Cardiac septum (tissue), 1 donor: ENCODE results near the gene TTLL6. TPM values are rescaled to one million over a fixed set of nuclear protein-coding genes. Genes with fewer than 3 reads are reported as not detected.
A peak's percentile ranks its signal among the peaks of the same experiment; 100 is the strongest.

ENCODE experiments used
- DNase-seq: peaks from one replicate; pipeline ENCODE4 v3.0.0-alpha.2; 2020; ENCODE audit warnings: low spot score
- intact Hi-C: fragments of 100-400 bp; cut with DNase I; formaldehyde crosslinking; loops from one replicate; pipeline ENCODE4 v1.14.0; 2022
- total RNA-seq: library from RNA; stranded (reverse); fragmentation: NEBNext Ultra II Directional; extraction: Animal tissue kit (Norgen Biotek cat#: 25700); gene quantifications from one replicate; pipeline ENCODE4 v1.2.1, GENCODE V29; 2021
- donor health status: DM: no; HTN: no; CAD: no.

The TTLL6 gene
- total RNA-seq, 1 donor from 2014 or later, result not detected

DNA sequence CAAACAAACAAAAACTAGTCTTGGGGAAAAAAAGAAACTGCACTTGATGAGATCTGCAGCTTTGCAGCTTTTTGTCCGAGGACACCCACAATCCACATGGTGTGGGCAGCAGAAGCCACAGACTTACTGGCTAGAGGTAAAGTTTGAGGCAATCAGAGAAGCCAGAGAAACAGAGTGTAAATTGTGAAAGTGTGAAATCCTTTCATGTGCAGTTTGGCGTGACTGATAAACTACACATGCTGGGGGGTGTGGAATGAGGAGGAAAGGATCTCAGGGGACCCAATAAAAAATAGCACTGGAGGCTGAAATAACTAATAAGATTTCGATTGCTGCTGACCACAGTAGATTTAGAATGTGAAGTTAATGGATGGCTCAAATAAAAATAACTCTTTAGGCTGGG is 46.1 kb downstream of the TTLL6 start:
- intact Hi-C loops, result no loop called here
- DNase-seq, result no peak

- peak; percentile 29 for DNase-seq
- intact Hi-C loops, result no loop called here
Observed at GRCh38 chr17:48769009-48769675, 47.9 kb downstream of the TTLL6 start.

GRCh38 chr17:48767263-48767774 is 49.7 kb downstream of the TTLL6 start:
- peak; percentile 9 for DNase-seq
- intact Hi-C loops, result no loop called here

DNA sequence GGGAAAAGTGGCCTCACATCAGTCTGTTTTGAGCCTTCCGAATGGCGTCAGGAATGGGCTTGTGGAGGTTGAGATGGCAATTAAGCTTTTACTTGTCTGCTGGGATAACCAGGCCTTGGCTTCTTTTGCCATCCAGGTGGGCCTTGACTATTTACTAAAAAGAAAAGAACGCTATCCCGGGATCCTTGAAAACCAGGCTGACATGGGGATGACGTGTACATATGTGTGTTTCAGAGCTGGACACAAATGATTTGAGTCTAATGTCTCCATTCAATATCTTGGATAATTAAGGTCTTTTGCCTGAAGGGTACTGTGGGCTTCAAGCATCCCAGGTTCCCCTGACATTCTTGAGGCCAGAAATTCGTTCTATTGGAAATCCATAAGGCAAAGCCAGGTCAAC is 55.9 kb downstream of the TTLL6 start:
- no peak for DNase-seq
- intact Hi-C loops, result no loop called here

- DNase-seq, result no peak
- intact Hi-C loops, result no loop called here
Observed at GRCh38 chr17:48760411-48760810, 56.6 kb downstream of the TTLL6 start.

DNA sequence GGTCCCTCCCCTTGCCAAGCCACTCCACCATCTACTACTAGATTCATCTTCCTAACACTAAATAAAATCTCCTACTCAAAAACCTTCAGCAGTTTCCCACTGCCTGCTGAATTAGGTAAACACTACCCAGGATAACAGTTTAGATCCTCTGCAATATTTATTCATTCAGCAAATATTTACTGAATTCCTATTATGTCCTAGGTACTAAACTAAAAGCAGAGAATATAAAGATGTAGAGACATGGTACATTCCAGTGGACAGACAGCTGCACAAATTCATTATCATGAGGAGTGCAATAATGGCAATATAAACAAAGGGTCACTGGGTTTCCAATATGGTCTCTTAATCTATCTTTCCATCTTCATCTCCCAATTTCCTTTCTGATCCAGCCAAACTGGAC is 57.7 kb downstream of the TTLL6 start:
- intact Hi-C loops, result no loop called here
- no peak for DNase-seq

DNA sequence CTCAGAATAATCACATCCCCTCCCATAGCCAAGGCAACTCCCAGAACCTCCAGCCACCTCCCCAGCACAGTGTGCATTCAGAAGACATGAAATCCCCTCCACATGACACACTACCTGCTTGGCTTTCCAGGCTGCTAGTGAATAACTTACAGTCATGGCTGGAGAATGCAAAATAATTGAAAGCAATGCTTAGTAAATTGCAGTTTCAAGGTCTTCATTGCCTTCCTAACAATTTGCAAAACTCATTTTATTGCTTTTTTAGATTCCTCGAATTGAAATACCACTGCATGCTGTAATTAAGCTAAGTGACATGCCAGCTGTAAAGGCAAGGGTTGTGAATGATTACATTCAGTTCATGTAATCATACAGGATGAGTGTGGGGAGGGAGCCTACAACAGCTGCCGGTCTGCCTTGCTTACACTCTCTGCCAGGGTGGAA is 59.5 kb downstream of the TTLL6 start:
- intact Hi-C loops, result no loop called here

DNA sequence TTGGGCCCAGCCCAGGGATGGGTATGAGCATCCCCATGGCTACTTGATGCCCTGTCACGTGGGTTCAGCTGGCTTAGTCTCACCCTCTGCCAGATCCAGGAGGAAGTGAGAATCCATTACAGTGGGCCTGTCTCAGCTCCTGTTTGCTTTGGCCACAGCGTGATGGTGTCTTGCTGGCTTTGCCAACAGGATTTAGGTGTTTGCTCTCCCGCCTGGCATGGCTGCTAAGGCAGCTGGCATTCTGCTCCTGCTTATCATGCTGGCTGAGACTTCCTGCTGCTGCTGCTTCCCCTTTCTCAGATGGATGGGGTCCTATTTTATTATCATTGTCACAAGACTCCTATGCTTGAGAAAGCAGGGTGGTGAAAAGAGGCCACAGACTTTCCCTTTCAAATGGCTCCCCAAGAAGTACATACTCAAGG is 60.2 kb downstream of the TTLL6 start:
- intact Hi-C loops, result no loop called here

More for the DNA sequence above, 59.5 kb downstream of the TTLL6 start:
- no peak for DNase-seq

GRCh38 chr17:48755356-48755755 is 61.7 kb downstream of the TTLL6 start:
- DNase-seq, result no peak
- intact Hi-C loops, result no loop called here

More for the DNA sequence above, 60.2 kb downstream of the TTLL6 start:
- no peak for DNase-seq

DNA sequence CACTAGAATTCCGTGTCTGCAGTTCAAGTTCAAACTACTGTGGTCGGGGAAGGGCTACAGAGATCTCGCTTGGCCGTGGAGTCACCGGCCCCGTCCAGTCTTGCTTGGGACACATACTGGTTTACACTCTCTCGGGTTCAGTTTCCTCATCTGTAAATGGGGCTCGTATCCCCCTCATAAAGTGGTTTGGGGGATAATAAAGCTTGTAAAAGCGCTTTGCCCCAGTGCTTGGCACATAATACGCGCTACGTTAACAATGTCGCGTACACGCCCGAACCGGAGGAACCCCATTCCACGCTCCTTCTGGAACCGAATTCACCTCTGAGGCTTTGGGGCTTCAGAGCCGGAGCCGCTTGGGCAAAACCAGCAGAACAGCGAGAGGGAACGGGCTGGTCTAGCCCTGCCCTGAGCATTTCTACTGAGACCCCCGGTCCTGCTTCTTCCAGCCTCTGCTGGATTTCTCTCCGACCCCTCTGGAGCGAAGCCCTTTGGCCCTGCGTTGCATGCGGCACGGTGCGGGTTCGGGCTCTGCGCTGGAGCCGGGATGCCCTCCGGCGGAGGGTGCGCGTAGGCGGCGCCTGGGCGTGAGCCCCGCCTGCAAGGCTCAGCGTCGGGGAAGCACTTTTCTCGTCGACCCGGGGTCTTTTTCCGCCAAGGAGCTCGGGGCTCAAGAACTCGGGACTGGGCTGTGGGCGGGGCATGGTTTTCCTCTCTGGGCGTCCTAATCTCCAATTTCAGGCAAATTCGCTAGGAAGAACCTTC is 62.3 kb downstream of the TTLL6 start:
- intact Hi-C loops, result no loop called here
- peak; percentile 39 for DNase-seq

- intact Hi-C loops, result no loop called here
- DNase-seq, result no peak
Observed at GRCh38 chr17:48753794-48754499, 63.1 kb downstream of the TTLL6 start.

DNA sequence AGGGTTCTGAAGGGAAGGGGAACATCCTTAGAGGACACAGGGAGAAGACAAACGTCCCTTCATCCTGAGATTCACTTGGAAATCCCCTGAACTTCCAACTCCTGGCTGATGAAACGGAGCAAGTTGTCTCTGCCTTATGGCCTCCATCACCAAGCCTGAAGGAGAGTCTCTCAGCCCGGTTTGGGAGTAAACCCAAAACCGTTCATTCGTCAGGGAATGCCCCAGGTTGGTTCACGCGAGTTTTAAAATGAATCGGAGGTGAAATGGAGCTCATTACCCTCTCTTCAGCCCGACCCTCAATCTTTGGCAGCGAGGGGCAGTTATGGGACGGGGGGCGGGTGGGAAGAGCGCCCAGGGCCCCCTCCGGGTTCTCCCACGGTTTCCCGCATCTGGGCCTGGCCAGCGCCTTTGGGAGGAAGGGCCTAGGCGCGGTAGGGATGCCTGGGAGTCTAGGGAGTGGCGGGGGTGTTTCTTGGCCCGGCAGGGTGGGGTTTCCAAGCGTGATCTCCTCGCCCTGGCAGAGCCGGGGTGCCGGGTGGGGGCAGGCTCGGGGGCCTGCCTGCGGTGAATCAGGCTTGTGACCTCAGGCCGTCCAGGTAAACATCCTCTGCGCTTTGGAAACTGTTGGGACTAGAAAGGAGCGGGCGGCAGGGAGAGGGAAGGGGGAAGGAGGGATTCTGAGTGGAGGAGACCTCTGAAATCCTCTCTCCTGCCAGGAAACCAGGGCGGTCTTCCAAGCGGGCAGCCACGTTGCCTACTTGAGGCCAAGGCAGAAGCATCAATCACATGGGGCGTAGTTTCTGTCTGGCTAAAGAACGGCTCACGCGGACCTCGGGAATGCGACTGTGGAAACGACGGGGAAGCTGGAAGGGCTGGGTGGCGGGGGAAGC is 64.4 kb downstream of the TTLL6 start:
- no peak for DNase-seq
- intact Hi-C loops, result no loop called here

DNA sequence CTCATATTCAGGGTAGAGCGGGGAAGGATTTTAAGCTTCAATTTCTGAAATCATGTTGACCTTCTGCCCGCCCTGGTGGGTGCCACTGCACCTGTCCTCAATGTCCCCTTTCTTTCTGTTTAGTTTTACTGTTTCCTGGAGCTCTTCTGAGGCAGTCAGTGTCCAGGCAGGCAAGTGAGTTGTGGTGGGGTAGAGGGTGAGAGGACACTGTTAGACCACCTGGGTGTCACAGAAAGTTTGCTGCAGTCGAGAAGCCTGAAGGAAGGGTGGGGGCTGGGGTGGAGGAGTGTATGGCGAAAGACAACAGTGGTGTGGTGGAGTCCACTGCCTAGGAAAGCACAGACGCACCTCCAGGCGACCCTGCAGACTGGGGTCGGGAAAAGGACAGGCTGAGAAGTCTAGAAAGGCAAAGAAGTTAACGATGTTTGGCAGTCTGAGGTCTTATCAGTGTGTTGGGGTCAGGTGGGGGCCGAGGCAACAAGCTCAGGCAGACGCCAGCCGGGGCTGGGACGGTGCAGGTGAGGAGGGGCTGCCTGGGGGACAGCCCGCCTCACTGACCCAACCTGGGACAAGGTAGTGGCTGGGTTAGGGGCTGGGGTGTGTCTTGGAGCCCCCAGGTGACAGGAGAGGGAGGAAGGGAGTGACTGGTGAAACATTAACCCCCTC is 65.2 kb downstream of the TTLL6 start:
- intact Hi-C loops, result loop anchor here (2.0 kb wide), 1 partner anchor 33 kb away; no protein-coding TSS in a partner anchor
- DNase-seq, result no peak

- DNase-seq, result no peak
- intact Hi-C loops, result loop anchor here (2.0 kb wide), 1 partner anchor 32 kb away; no protein-coding TSS in a partner anchor
Observed at GRCh38 chr17:48751172-48751571, 65.9 kb downstream of the TTLL6 start.

DNA sequence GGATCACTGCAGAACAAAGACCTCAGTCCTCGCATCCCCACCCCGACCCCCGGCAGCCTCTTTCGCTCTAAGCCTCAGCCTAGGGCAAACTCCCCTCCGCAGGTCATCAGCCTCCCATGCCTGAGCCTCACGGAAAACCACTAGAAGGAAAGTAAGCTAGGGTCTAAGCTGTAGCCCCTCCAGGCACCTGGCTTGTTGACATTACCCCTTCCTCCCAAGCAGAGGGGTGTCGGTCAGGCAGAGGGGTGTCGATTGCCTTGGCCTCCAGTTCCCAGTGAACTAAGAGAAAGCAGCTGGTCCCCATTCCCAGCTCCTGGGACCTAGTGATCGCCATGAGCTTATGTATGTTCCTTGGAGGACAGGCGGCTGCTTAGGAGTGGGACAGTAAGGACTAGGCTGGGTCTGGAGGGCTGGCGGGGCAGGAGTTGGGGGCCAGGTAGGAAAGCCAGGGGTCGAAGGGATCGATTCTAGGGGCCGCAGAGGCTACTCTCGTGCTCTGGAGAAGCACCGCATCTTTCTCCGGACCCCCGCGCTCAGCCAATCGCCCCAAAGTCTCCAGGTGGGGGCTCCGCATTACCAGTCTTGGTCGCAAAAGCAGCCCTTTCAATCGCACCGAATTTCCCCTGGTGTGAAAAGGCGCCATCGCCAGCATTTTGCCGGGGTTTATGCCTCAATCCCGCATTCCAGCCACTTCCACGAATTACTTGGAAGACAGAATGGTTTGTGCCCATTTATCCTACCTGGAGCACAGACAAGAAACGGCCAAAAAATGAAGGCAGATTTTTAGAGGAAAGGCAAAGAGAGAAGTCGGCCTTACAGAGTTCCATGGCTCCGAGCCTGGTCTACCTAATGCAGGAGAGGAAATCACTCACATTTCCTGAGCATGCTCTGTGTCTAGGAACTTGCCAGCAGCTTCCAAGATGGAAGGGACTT is 67.1 kb downstream of the TTLL6 start:
- DNase-seq, result no peak
- intact Hi-C loops, result loop anchor here (2.0 kb wide), 1 partner anchor 31 kb away; no protein-coding TSS in a partner anchor

- DNase-seq, result no peak
- intact Hi-C loops, result no loop called here
Observed at GRCh38 chr17:48748718-48749566, 68.1 kb downstream of the TTLL6 start.
